IgD-negative memory B cell (primary cell): ENCODE measurements around the gene DEAF1. TPM values are rescaled to one million over a fixed set of nuclear protein-coding genes. Genes with fewer than 3 reads are reported as not detected.
A peak's percentile ranks its signal among the peaks of the same experiment; 100 is the strongest.
"Not testable (repeated sequence)": the region's sequence is repeated elsewhere in the genome, so short reads cannot be mapped to it uniquely, and the experiment has no call there.

Source experiments
- H3K27ac Mint-ChIP-seq, 3 donors: one replicate each; pipeline ENCODE4 v1.8.0; 2020 to 2022; ENCODE audit warnings: mild to moderate bottlenecking in 3 of 3, mixed read lengths in 3 of 3, moderate library complexity in 1 of 3
- H3K27me3 Mint-ChIP-seq: one replicate; pipeline ENCODE4 v1.8.0; 2021; ENCODE audit warnings: mixed read lengths
- H3K36me3 Mint-ChIP-seq: one replicate; pipeline ENCODE4 v1.8.0; 2020; ENCODE audit warnings: mild to moderate bottlenecking, mixed read lengths
- H3K4me1 Mint-ChIP-seq, 3 donors: one replicate each; pipeline ENCODE4 v1.8.0; 2020 to 2022; ENCODE audit warnings: mixed read lengths in 3 of 3, mild to moderate bottlenecking in 1 of 3
- H3K4me3 Mint-ChIP-seq, 4 donors: one replicate each; pipeline ENCODE4 v1.8.0; 2020 to 2022; ENCODE audit warnings: mild to moderate bottlenecking in 4 of 4, mixed read lengths in 4 of 4, moderate library complexity in 3 of 4
- H3K9me3 Mint-ChIP-seq, 3 donors: one replicate each; pipeline ENCODE4 v1.8.0; 2020 to 2021; ENCODE audit warnings: mixed read lengths in 3 of 3, mild to moderate bottlenecking in 1 of 3
- polyA plus RNA-seq: library from polyadenylated mRNA; unstranded; fragments of 300-500 nt; fragmentation: Illumina TruSeq; gene quantifications from one replicate; pipeline ENCODE4 v1.2.3, GENCODE V29; 2021

DEAF1 gene
- polyA plus RNA-seq, 1 donor from 2014 or later, result 25.6 TPM

DNA sequence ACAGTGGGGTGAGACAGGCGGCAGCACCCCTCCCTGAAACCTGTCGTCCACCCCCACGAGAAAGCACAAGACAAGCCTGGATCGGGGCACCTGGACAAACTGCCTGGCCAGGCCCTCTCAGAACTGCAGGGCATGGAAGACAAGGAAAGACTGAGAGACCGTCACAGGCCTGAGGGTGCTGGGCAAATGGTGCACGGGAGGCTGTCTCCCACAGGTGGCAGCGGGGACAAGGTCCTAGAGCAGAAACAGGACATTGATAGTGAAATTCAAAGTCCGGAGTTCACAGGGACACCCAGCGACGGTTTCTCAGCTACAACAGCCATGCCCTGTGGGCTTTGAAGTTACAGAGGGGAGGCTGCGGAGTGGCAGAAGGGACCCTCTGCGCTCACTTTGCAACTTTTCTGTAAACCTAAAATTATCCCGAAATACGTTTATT, 37.3 kb downstream of the DEAF1 start:
- Mint-ChIP-seq H3K4me3 (no peak overlapping the region), H3K27ac (no peak overlapping the region)

DNA sequence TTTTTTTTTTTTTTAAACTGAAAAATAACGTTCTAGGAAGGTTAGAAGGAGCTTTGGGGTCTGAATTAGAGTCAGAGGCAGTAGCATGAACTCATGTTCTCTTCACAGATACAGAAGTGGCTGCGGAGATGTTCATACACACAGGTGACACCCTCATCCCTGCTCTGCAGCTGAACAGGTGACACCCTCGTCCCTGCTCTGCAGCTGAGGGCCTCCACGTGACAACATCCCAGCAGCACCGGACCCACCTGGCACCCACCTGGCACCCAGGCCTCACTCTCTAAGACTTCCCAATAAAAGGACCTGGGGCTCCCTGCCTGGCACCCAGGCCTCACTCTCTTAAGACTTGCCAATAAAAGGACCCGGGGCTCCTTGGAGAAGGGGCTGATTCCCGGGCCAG, 38.2 kb downstream of the DEAF1 start:
- Mint-ChIP-seq H3K36me3 (peaks cover 4% of the 10 kb centered on the region), H3K4me1 (peaks cover 3 to 6% (median 5%) of the 10 kb centered on the region in 3 donors), H3K27me3 (no peaks in the 10 kb centered on the region), H3K27ac (no peak overlapping the region), H3K4me3 (no peak overlapping the region), H3K9me3 (no peaks in the 10 kb centered on the region)

More for the DNA sequence above, 37.3 kb downstream of the DEAF1 start:
- no peaks in the 10 kb centered on the region for H3K27me3 Mint-ChIP-seq
- peaks cover 4% of the 10 kb centered on the region for H3K36me3 Mint-ChIP-seq
- peaks cover 5 to 6% (median 5%) of the 10 kb centered on the region in 3 donors for H3K4me1 Mint-ChIP-seq
- H3K9me3 Mint-ChIP-seq, result no peaks in the 10 kb centered on the region

DNA sequence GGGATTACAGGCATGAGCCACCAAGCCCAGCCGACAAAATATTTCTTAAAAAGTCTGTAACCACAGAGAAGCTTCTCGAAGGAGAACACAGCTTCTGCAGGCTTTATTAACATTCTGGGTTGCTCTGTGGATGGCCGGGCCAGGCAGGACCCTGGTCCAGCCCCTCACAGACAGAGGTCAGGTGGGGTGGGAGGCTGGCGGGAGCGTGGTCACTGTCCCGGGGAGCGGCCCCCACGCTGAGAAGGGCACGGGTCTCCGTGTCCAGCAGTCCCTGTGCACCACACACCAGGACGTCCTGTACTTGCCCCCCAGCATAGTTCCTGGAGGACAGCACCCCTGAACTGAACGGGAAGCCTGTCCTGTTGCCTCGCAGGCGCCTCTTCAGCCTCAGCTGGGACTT, 38.6 kb downstream of the DEAF1 start:
- no peak overlapping the region for H3K4me3 Mint-ChIP-seq
- H3K36me3 Mint-ChIP-seq, result peaks cover 4% of the 10 kb centered on the region
- no peaks in the 10 kb centered on the region for H3K27me3 Mint-ChIP-seq
- H3K4me1 Mint-ChIP-seq, result peaks cover 3 to 6% (median 5%) of the 10 kb centered on the region in 3 donors
- H3K9me3 Mint-ChIP-seq, result no peaks in the 10 kb centered on the region
- H3K27ac Mint-ChIP-seq, result no peak overlapping the region

DNA sequence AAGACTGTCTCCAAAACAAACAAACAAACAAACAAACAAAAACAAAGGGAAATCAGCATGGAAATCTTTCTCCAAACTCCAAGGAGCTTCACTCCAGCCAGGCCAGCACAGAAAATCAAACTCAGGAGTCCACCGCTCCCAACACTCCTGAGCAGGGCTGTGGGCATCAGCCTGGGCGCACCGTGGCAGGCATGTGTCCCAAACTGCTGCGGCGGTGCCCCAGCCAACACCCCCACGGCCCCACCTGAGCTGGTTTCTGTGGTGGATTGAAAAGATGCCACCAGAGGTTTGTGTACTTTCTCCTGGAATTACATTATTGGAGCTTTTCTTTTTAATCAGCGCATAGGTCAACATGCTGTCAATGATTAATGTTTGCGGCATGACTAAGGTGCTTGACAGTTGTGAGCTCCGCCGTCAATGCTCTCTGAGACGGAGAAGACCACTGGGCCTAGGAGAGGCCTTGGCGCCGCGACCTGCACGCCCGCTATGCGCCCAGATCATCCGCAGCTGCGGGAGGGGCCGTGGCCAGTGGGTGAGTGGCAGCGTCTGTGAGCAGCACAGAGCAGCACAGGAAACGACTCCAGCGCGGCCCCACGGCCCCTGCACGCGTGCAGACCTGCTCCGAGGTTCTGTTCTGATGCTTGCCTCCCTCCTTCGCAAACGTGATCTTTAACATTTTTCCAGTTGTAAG, 39.8 kb downstream of the DEAF1 start:
- Mint-ChIP-seq H3K4me3 (no peak overlapping the region), H3K9me3 (no peaks in the 10 kb centered on the region), H3K36me3 (peaks cover 4% of the 10 kb centered on the region), H3K27me3 (no peaks in the 10 kb centered on the region), H3K27ac (no peak overlapping the region), H3K4me1 (peaks cover 3 to 5% (median 5%) of the 10 kb centered on the region in 3 donors)

DNA sequence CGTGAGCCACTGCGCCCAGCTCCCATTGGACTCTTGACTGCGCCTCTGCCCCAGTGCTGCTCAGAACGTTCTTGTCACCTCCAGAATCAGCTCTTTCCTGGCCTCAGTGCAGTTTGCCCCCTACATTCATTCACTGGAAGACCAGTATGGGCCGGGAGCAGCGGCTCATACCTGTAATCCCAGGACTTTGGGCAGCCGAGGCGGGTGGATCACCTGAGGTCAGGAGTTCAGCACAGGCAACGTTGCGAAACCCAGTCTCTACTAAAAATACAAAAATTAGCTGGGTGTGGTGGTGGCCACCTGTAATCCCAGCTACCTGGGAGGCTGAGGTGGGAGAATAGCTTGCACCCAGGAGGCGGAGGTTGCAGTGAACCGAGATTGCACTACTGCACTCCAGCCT, 40.6 kb downstream of the DEAF1 start:
- H3K27ac Mint-ChIP-seq, H3K4me1 Mint-ChIP-seq, H3K9me3 Mint-ChIP-seq, H3K27me3 Mint-ChIP-seq, H3K4me3 Mint-ChIP-seq, H3K36me3 Mint-ChIP-seq: not testable (repeated sequence)

DNA sequence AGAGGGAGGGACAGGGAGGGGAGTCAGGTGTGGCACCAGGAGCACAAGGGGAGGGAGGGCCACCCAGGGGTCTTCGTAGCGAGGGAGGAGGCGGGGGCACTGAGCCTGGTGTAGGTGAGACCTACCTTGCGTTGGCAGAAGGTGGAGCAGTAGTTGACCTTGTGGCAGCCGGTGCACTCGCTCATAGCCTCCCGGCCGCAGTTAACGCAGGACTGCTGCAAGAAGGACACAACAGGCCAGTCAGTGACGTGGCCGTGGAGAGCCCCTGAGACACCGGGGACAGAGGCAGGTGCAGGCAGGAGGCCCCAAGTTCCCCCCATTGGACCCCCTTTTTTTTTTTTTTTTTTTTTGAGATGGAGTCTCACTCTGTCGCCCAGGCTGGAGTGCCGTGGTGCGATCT, 41.2 kb downstream of the DEAF1 start:
- H3K4me3 Mint-ChIP-seq, result no peak overlapping the region
- H3K9me3 Mint-ChIP-seq, result no peaks in the 10 kb centered on the region
- peak overlapping the region in 1 of 3 donors; percentile 47 for H3K27ac Mint-ChIP-seq
- H3K36me3 Mint-ChIP-seq, result peaks cover 4% of the 10 kb centered on the region
- no peaks in the 10 kb centered on the region for H3K27me3 Mint-ChIP-seq
- peaks cover 0 to 1% (median 0%) of the 10 kb centered on the region in 3 donors for H3K4me1 Mint-ChIP-seq

DNA sequence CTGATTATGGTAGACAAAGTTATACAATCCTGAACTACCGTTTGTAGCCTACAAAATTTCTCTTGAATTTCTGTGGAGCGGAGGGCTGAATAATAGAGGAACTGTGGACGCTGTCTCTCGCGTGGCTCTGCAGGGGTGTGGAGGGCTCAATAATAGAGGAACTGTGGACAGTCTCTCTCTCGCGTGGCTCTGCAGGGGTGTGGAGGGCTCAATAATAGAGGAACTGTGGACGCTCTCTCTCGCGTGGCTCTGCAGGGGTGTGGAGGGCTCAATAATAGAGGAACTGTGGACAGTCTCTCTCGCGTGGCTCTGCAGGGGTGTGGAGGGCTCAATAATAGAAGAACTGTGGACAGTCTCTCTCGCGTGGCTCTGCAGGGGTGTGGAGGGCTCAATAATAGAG, 41.9 kb downstream of the DEAF1 start:
- not testable (repeated sequence) for H3K27ac Mint-ChIP-seq, H3K4me1 Mint-ChIP-seq

DNA sequence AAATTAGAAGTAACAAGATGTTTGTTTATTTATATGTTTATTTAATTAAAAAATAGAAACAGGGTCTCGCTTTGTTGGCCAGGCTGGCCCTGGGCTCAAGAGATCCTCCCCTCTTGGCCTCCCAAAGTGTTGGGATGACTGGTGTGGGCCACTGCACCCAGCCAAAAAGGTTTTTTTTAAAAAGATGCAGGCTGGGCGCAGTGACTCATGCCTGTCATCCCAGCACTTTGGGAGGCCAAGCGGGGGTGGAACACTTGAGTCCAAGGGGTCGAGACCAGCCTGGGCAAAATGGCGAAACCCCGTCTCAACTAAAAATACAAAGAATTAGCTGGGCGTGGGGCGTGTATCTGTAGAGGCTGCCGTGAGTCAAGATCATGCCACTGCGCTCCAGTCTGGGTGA, 44.5 kb downstream of the DEAF1 start:
- Mint-ChIP-seq H3K4me1 (peaks cover 0 to 4% (median 2%) of the 10 kb centered on the region in 3 donors), H3K27ac (no peak overlapping the region), H3K27me3 (no peaks in the 10 kb centered on the region), H3K9me3 (no peaks in the 10 kb centered on the region), H3K36me3 (peaks cover 5% of the 10 kb centered on the region), H3K4me3 (no peak overlapping the region)

More for the DNA sequence above, 41.9 kb downstream of the DEAF1 start:
- H3K27me3 Mint-ChIP-seq, H3K4me3 Mint-ChIP-seq, H3K9me3 Mint-ChIP-seq, H3K36me3 Mint-ChIP-seq: not testable (repeated sequence)

DNA sequence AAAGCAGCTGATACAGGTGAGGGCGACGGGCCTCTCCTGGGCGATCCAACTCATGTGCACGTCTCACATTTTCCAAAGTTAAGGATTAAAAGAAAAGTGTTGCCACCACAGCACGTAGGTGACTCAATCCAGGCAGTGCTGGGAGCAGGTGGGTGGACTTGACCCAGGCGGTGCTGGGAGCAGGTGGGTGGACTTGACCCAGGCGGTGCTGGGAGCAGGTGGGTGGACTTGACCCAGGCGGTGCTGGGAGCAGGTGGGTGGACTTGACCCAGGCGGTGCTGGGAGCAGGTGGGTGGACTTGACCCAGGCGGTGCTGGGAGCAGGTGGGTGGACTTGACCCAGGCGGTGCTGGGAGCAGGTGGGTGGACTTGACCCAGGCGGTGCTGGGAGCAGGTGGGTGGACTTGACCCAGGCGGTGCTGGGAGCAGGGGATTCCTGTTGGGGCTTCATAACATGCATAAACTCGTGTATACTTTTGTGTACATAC, 47.3 kb downstream of the DEAF1 start:
- H3K36me3 Mint-ChIP-seq, H3K9me3 Mint-ChIP-seq, H3K27ac Mint-ChIP-seq, H3K27me3 Mint-ChIP-seq, H3K4me3 Mint-ChIP-seq, H3K4me1 Mint-ChIP-seq: not testable (repeated sequence)

DNA sequence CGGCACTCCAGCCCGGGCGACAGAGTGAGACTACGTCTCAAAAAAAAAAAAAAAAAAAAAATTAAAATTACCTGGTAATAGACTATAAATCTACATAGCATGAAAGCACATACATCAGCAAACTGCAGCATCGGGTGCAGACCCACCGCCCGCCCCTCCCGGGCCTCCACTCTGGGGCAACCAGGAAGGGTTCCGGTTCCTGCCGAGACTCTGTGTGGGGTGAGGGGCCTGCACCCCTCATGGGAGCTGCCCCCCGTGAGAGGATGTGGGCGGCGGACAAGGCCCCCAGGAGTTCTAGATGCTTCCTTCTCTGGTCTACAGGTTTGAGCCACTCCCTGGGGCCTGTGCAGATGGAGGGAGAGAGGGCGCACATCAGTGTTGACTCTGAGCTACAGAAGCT, 48.8 kb downstream of the DEAF1 start:
- H3K4me3 Mint-ChIP-seq, result no peak overlapping the region
- H3K27me3 Mint-ChIP-seq, result no peaks in the 10 kb centered on the region
- H3K27ac Mint-ChIP-seq, result no peak overlapping the region

DNA sequence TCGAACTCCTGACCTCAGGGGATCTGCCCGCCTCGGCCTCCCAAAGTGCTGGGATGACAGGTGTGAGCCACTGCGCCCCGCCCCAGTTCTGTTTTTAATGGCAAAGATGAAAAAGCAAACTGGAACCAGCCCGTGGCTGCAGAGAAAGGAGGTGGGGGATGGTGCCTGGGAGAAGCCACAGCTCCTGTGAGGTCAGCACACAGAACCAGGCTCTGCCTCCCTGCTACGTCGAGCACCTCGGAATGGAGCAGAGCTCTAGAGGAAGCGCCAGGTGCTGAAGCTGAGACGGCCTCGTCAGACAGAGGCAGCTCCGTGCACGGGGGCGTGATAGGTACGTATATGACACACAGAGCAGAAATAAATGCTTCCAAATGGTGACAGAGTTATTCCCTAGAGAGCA, 49.5 kb downstream of the DEAF1 start:
- Mint-ChIP-seq H3K4me1 (peaks cover 0 to 4% (median 3%) of the 10 kb centered on the region in 3 donors), H3K9me3 (no peaks in the 10 kb centered on the region), H3K27me3 (peaks cover 2% of the 10 kb centered on the region), H3K27ac (peak overlapping the region in 1 of 3 donors; percentile 58), H3K36me3 (peaks cover 1% of the 10 kb centered on the region), H3K4me3 (peak overlapping the region in 1 of 4 donors; percentile 25)

More for the DNA sequence above, 48.8 kb downstream of the DEAF1 start:
- Mint-ChIP-seq H3K36me3 (peaks cover 1% of the 10 kb centered on the region), H3K4me1 (peaks cover 0 to 4% (median 3%) of the 10 kb centered on the region in 3 donors), H3K9me3 (no peaks in the 10 kb centered on the region)

DNA sequence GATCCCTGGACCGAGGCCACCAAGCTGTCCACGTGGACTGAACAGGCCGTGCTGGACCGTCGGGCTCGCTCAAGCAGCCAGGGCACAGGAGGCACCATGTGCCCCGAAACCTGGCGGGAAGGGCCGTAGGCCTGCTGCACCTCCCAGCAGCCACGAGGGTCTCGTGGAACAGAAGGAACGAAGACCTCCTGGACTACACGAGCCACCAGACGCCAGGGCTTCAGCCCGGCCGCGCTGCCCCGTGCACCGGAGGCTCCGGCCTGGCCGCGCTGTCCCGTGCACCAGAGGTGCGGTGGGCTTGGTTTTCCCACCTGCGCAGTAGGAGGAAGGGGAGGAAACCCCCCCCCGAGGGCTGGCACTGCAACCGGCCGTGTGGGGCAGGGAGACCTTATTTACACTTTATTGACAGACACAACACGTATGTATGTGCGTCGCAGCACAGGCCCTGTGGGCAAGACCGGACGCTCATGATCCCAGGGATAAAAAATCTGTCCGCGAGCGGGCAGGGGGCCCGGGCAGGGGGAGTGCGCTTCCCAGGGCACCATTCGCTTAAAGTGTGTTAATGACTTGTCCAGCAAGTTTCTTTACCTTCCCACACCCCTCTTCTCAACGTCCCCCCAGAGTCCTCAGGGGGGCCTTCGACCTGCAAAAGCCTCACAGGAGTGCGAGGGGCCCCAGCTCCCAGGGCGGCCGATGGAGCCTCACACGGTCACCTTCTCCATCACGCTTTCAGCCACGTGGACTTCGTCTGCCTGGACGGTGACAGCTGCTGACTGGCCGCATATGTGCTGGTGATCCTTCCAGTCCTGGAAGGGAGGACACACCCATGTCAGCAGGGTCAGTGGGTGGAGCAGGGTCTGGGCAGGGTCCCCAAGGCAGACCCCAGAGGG, 50.9 kb downstream of the DEAF1 start:
- Mint-ChIP-seq H3K9me3 (no peaks in the 10 kb centered on the region), H3K4me1 (peaks cover 2 to 5% (median 4%) of the 10 kb centered on the region in 3 donors), H3K27ac (no peak overlapping the region), H3K36me3 (peaks cover 1% of the 10 kb centered on the region), H3K4me3 (no peak overlapping the region), H3K27me3 (peaks cover 5% of the 10 kb centered on the region)

DNA sequence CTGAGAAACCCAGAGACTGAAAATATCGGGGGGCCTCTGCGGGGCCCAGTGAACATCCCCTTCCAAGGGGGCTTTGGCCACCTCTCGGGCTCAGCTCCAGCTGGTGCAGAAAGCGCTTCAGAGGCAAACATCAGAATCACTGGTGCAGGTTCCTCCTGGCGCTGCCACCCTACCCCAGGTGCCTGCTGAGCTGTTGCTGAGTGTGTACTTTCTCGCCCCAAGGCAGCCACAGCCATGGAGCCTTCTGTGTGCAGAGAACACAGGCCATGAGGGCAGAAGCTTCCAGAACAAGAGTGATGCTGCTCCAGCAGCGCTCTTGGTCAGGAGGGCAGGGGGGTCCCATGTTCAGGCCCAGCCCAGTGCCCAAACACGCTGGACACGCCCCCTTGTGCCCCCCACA, 51.7 kb downstream of the DEAF1 start:
- no peak overlapping the region for H3K27ac Mint-ChIP-seq
- H3K9me3 Mint-ChIP-seq, result no peaks in the 10 kb centered on the region
- peaks cover 1% of the 10 kb centered on the region for H3K36me3 Mint-ChIP-seq
- no peak overlapping the region for H3K4me3 Mint-ChIP-seq
- peaks cover 12% of the 10 kb centered on the region for H3K27me3 Mint-ChIP-seq
- H3K4me1 Mint-ChIP-seq, result peaks cover 2 to 5% (median 4%) of the 10 kb centered on the region in 3 donors

DNA sequence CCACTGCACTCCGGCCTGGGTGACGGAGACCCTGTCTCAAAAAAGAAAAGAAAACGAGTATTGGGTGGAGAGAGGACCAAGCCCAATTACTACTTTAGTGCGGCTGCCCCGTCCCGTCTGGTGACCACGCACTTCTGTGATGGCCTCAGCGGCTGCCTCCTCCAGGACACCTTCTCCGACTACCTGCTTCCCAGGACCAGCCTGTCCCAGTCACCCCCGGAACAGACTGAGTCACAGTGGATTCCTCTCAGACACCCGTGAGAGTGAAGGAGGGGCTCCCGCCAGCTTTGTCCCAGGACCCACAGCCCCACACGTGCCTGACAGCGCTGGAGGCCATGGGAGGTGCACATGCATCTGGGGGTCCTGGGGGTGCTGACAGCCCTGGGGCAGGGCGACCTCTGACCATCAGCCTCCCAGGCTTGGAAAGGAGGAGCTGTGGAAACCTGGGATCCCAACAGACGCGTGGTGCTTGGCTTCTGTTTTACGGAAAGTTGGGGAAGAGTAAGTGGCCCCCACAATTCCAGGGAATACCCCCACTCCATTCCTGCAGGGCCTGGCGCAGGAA, 53.1 kb downstream of the DEAF1 start:
- no peak overlapping the region for H3K27ac Mint-ChIP-seq
- H3K36me3 Mint-ChIP-seq, result peaks cover 1% of the 10 kb centered on the region
- H3K27me3 Mint-ChIP-seq, result peaks cover 20% of the 10 kb centered on the region
- peaks cover 4 to 5% (median 4%) of the 10 kb centered on the region in 3 donors for H3K4me1 Mint-ChIP-seq
- peak overlapping the region in 1 of 4 donors; percentile 40 for H3K4me3 Mint-ChIP-seq
- H3K9me3 Mint-ChIP-seq, result no peaks in the 10 kb centered on the region
